ENCODE measurements around the gene PFN4.

- TF ChIP-seq CTCF (conservative IDR thresholded peaks at IDR 0.05; ENCODE audit: low read depth in 2 of 2) (no peak), REST (IDR thresholded peaks at IDR 0.05; ENCODE audit: unreplicated experiment) (no peak), EZH2 (IDR thresholded peaks at IDR 0.05; ENCODE audit: low read depth, unreplicated experiment) (no peak), JUNB (IDR thresholded peaks at IDR 0.05; ENCODE audit: unreplicated experiment) (no peak), POLR2AphosphoS5 (IDR thresholded peaks at IDR 0.05; ENCODE audit: low read depth) (no peak), STAT1 (IDR thresholded peaks at IDR 0.05; ENCODE audit: unreplicated experiment) (no peak), CREB1 (CRISPR knock-in tag; IDR thresholded peaks at IDR 0.05; ENCODE audit: low read depth) (no peak), EZH2phosphoT487 (IDR thresholded peaks at IDR 0.05; ENCODE audit: unreplicated experiment) (no peak), ETS1 (IDR thresholded peaks at IDR 0.05) (no peak), NANOG (IDR thresholded peaks at IDR 0.05; ENCODE audit: borderline replicate concordance) (no peak), ZNF114 (CRISPR knock-in tag; IDR thresholded peaks at IDR 0.05) (no peak)
Measured at GRCh38 chr2:24073816-24074215, 49.3 kb downstream of the PFN4 start.

Data from GM23338 (cell line).